Uterus (tissue), 2 donors: Measurements from ENCODE around the gene COL23A1.

Experiments used
- CTCF ChIP-seq, 4 experiments: fragments of 200-600 bp in 2 of 4; fragments of 450-650 bp in 2 of 4; sonication (generic) in 2 of 4; IDR thresholded peaks; one replicate each; pipeline ENCODE4 v1.5.1; 2016 to 2019; ENCODE audit warnings: antibody characterized with exemption in 4 of 4, mild to moderate bottlenecking in 2 of 4, moderate library complexity in 1 of 4
- POLR2A ChIP-seq, 2 donors: fragments of 450-650 bp; IDR thresholded peaks; one replicate each; pipeline ENCODE4 v1.6.1; 2016; ENCODE audit warnings: antibody characterized with exemption in 2 of 2, mild to moderate bottlenecking in 1 of 2, moderate library complexity in 1 of 2

GRCh38 chr5:178435321-178436238, 154.6 kb downstream of the COL23A1 start:
- TF ChIP-seq CTCF (IDR thresholded peaks at IDR 0.05) (no peak), POLR2A (IDR thresholded peaks at IDR 0.05) (no peak)
